ENCODE data around the gene ZC3H10. TPM values are rescaled to one million over a fixed set of nuclear protein-coding genes. Genes with fewer than 3 reads are reported as not detected.

Gene ZC3H10
- total RNA-seq, 1 experiment from 2014 or later: 11.3 TPM

DNA sequence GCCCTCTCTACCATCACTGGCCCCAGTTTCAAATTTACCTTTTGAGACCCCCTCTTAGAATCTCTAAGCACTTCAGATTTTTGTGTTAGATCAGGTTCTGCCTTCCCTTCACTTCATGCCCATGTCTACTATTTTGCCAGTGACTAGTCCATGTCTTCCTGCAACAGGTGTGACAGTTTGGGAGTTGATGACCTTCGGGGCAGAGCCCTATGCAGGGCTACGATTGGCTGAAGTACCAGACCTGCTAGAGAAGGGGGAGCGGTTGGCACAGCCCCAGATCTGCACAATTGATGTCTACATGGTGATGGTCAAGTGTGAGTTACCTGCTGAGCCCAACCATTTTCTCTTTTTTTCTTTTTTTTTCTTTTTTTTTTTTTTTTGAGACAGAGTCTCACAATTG, 19.5 kb upstream of the ZC3H10 start:
- H3K4me1 Mint-ChIP-seq: peaks cover 8% of the 10 kb centered on the region
- ATAC-seq: no peak
- H3K27ac Mint-ChIP-seq: no peak overlapping the region
- H3K27me3 Mint-ChIP-seq (ENCODE audit: low read depth): no peaks in the 10 kb centered on the region
- ChIA-PET POLR2A (interaction anchor here (0.7 kb wide), 1 partner anchor 53 kb away, joined by 5 read pairs; no protein-coding TSS in a partner anchor), CTCF (interaction anchor here (1.5 kb wide), 1 partner anchor 13 kb away, joined by 3 read pairs; no protein-coding TSS in a partner anchor)
- no peak for DNase-seq (ENCODE audit: low spot score)
- H3K36me3 Mint-ChIP-seq: peaks cover 75% of the 10 kb centered on the region
- H3K9me3 Mint-ChIP-seq: no peaks in the 10 kb centered on the region
- no peak overlapping the region for H3K4me3 Mint-ChIP-seq
- TF ChIP-seq, protein P1, sequence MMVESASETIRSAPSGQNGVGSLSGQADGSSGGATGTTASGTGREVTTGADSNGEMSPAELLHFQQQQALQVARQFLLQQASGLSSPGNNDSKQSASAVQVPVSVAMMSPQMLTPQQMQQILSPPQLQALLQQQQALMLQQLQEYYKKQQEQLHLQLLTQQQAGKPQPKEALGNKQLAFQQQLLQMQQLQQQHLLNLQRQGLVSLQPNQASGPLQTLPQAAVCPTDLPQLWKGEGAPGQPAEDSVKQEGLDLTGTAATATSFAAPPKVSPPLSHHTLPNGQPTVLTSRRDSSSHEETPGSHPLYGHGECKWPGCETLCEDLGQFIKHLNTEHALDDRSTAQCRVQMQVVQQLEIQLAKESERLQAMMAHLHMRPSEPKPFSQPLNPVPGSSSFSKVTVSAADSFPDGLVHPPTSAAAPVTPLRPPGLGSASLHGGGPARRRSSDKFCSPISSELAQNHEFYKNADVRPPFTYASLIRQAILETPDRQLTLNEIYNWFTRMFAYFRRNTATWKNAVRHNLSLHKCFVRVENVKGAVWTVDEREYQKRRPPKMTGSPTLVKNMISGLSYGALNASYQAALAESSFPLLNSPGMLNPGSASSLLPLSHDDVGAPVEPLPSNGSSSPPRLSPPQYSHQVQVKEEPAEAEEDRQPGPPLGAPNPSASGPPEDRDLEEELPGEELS (CRISPR knock-in tag; IDR thresholded peaks at IDR 0.05): no peak
- TF ChIP-seq, protein P2, sequence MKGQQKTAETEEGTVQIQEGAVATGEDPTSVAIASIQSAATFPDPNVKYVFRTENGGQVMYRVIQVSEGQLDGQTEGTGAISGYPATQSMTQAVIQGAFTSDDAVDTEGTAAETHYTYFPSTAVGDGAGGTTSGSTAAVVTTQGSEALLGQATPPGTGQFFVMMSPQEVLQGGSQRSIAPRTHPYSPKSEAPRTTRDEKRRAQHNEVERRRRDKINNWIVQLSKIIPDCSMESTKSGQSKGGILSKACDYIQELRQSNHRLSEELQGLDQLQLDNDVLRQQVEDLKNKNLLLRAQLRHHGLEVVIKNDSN (CRISPR knock-in tag; IDR thresholded peaks at IDR 0.05): no peak
- TF ChIP-seq, protein P3, sequence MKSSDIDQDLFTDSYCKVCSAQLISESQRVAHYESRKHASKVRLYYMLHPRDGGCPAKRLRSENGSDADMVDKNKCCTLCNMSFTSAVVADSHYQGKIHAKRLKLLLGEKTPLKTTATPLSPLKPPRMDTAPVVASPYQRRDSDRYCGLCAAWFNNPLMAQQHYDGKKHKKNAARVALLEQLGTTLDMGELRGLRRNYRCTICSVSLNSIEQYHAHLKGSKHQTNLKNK (CRISPR knock-in tag; IDR thresholded peaks at IDR 0.05): no peak

DNA sequence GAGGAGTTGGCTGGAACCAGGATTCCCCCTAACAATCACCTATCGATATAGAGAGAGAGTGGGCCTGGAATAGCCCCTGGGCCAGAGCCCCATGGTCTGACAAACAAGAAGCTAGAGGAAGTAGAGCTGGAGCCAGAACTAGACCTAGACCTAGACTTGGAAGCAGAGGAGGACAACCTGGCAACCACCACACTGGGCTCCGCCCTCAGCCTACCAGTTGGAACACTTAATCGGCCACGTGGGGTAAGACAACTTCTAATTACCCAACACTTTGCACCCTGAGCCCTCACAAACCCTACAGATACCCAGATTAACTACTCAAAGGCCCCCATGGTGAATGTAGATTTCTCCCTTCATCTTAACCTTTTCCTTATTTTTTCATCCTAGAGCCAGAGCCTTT, 18.3 kb upstream of the ZC3H10 start:
- Mint-ChIP-seq H3K9me3 (no peaks in the 10 kb centered on the region), H3K36me3 (peaks cover 69% of the 10 kb centered on the region), H3K27ac (no peak overlapping the region), H3K27me3 (ENCODE audit: low read depth) (no peaks in the 10 kb centered on the region), H3K4me3 (no peak overlapping the region), H3K4me1 (peaks cover 8% of the 10 kb centered on the region)
- POLR2A ChIA-PET: no interaction called here
- ATAC-seq (no peak), DNase-seq (ENCODE audit: low spot score) (no peak)
- CTCF ChIA-PET: interaction anchor here (1.5 kb wide), 1 partner anchor 14 kb away, joined by 3 read pairs; no protein-coding TSS in a partner anchor
- TF ChIP-seq, protein P4, sequence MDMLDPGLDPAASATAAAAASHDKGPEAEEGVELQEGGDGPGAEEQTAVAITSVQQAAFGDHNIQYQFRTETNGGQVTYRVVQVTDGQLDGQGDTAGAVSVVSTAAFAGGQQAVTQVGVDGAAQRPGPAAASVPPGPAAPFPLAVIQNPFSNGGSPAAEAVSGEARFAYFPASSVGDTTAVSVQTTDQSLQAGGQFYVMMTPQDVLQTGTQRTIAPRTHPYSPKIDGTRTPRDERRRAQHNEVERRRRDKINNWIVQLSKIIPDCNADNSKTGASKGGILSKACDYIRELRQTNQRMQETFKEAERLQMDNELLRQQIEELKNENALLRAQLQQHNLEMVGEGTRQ (CRISPR knock-in tag; IDR thresholded peaks at IDR 0.05): no peak
- TF ChIP-seq FOXK1 (CRISPR knock-in tag; IDR thresholded peaks at IDR 0.05) (no peak), ZNF121 (CRISPR knock-in tag; IDR thresholded peaks at IDR 0.05) (no peak)

DNA sequence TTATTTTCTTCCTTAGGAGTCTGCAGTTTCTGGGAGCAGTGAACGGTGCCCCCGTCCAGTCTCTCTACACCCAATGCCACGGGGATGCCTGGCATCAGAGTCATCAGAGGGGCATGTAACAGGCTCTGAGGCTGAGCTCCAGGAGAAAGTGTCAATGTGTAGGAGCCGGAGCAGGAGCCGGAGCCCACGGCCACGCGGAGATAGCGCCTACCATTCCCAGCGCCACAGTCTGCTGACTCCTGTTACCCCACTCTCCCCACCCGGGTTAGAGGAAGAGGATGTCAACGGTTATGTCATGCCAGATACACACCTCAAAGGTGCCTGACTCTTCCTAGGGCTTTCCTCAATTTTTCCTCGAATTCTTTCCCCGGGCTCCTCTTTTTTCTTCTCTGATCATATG, 17.0 kb upstream of the ZC3H10 start:
- DNase-seq (ENCODE audit: low spot score) (no peak), ATAC-seq (no peak)
- peaks cover 17% of the 10 kb centered on the region for H3K4me1 Mint-ChIP-seq
- no peak overlapping the region for H3K4me3 Mint-ChIP-seq
- H3K27me3 Mint-ChIP-seq (ENCODE audit: low read depth): no peaks in the 10 kb centered on the region
- peaks cover 56% of the 10 kb centered on the region for H3K36me3 Mint-ChIP-seq
- no peak for TF ChIP-seq CREM (CRISPR knock-in tag; IDR thresholded peaks at IDR 0.05)
- no peak for TF ChIP-seq TCF7 (CRISPR knock-in tag; IDR thresholded peaks at IDR 0.05; ENCODE audit: low read depth)
- no peak for TF ChIP-seq HMGA2 (CRISPR knock-in tag; IDR thresholded peaks at IDR 0.05)
- no peak for TF ChIP-seq ZNF232 (CRISPR knock-in tag; IDR thresholded peaks at IDR 0.05)
- TF ChIP-seq SMAD4 (CRISPR knock-in tag; IDR thresholded peaks at IDR 0.05): no peak
- TF ChIP-seq, protein P5, sequence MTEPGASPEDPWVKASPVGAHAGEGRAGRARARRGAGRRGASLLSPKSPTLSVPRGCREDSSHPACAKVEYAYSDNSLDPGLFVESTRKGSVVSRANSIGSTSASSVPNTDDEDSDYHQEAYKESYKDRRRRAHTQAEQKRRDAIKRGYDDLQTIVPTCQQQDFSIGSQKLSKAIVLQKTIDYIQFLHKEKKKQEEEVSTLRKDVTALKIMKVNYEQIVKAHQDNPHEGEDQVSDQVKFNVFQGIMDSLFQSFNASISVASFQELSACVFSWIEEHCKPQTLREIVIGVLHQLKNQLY (CRISPR knock-in tag; IDR thresholded peaks at IDR 0.05): no peak
- TF ChIP-seq RELA (CRISPR knock-in tag; IDR thresholded peaks at IDR 0.05; ENCODE audit: borderline replicate concordance): no peak
- TF ChIP-seq, protein P6, sequence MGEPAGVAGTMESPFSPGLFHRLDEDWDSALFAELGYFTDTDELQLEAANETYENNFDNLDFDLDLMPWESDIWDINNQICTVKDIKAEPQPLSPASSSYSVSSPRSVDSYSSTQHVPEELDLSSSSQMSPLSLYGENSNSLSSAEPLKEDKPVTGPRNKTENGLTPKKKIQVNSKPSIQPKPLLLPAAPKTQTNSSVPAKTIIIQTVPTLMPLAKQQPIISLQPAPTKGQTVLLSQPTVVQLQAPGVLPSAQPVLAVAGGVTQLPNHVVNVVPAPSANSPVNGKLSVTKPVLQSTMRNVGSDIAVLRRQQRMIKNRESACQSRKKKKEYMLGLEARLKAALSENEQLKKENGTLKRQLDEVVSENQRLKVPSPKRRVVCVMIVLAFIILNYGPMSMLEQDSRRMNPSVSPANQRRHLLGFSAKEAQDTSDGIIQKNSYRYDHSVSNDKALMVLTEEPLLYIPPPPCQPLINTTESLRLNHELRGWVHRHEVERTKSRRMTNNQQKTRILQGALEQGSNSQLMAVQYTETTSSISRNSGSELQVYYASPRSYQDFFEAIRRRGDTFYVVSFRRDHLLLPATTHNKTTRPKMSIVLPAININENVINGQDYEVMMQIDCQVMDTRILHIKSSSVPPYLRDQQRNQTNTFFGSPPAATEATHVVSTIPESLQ (CRISPR knock-in tag; IDR thresholded peaks at IDR 0.05): no peak
- no peak for TF ChIP-seq SOX15 (CRISPR knock-in tag; IDR thresholded peaks at IDR 0.05)
- no peak for TF ChIP-seq JAZF1 (CRISPR knock-in tag; IDR thresholded peaks at IDR 0.05)
- no peak for TF ChIP-seq ZNF138 (CRISPR knock-in tag; conservative IDR thresholded peaks at IDR 0.05)
- no peak for TF ChIP-seq ETV6 (CRISPR knock-in tag; IDR thresholded peaks at IDR 0.05)
- TF ChIP-seq, protein P7, sequence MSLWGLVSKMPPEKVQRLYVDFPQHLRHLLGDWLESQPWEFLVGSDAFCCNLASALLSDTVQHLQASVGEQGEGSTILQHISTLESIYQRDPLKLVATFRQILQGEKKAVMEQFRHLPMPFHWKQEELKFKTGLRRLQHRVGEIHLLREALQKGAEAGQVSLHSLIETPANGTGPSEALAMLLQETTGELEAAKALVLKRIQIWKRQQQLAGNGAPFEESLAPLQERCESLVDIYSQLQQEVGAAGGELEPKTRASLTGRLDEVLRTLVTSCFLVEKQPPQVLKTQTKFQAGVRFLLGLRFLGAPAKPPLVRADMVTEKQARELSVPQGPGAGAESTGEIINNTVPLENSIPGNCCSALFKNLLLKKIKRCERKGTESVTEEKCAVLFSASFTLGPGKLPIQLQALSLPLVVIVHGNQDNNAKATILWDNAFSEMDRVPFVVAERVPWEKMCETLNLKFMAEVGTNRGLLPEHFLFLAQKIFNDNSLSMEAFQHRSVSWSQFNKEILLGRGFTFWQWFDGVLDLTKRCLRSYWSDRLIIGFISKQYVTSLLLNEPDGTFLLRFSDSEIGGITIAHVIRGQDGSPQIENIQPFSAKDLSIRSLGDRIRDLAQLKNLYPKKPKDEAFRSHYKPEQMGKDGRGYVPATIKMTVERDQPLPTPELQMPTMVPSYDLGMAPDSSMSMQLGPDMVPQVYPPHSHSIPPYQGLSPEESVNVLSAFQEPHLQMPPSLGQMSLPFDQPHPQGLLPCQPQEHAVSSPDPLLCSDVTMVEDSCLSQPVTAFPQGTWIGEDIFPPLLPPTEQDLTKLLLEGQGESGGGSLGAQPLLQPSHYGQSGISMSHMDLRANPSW (CRISPR knock-in tag; conservative IDR thresholded peaks at IDR 0.05; ENCODE audit: low read depth): no peak
- TF ChIP-seq ZNF671 (CRISPR knock-in tag; IDR thresholded peaks at IDR 0.05): no peak
- TF ChIP-seq, protein P8, sequence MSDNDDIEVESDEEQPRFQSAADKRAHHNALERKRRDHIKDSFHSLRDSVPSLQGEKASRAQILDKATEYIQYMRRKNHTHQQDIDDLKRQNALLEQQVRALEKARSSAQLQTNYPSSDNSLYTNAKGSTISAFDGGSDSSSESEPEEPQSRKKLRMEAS (CRISPR knock-in tag; IDR thresholded peaks at IDR 0.05): no peak
- no peak for TF ChIP-seq NR3C1 (CRISPR knock-in tag; conservative IDR thresholded peaks at IDR 0.05; ENCODE audit: low read depth)
- H3K27ac Mint-ChIP-seq: no peak overlapping the region
- ChIA-PET CTCF (no interaction called here), POLR2A (no interaction called here)
- H3K9me3 Mint-ChIP-seq: no peaks in the 10 kb centered on the region

Measured in WTC11 (cell line).